AG08396 (cell line): Measurements from ENCODE around the gene SH2D3C.

Experiments
- DNase-seq: peaks from one replicate; pipeline ENCODE4 v3.0.0; 2012; ENCODE audit warnings: low spot score, mixed read lengths

The SH2D3C gene

GRCh38 chr9:127694890-127695720, 83.4 kb downstream of the SH2D3C start:
- DNase-seq, result no peak

- DNase-seq, result no peak
These were observed 84.8 kb downstream of the SH2D3C start for GRCh38 chr9:127693697-127694096.

- DNase-seq, result no peak
These were observed 85.3 kb downstream of the SH2D3C start for GRCh38 chr9:127693143-127693542.

- DNase-seq, result no peak
These were observed 86.4 kb downstream of the SH2D3C start for GRCh38 chr9:127692071-127692470.

- DNase-seq, result no peak
These were observed 87.7 kb downstream of the SH2D3C start for GRCh38 chr9:127690735-127691134.

GRCh38 chr9:127689329-127690000, 89.0 kb downstream of the SH2D3C start:
- DNase-seq, result no peak
